Measurements from ENCODE around the gene ALDH1A1. TPM values are rescaled to one million over a fixed set of nuclear protein-coding genes. Genes with fewer than 3 reads are reported as not detected.

Gene ALDH1A1
- polyA plus RNA-seq, 3 donors, result 28.6 to 117 (median 105) TPM

GRCh38 chr9:72952381-72952690, 517 bp downstream of the ALDH1A1 start:
- peaks cover 87% of the 10 kb centered on the region for H3K4me1 Mint-ChIP-seq
- H3K4me2 ChIP-seq (replicated peaks; ENCODE audit: extremely low read depth, low read length, poor library complexity, severe bottlenecking), result peak overlapping the region; percentile 73

More at GRCh38 chr9:72952381-72952690, 517 bp downstream of the ALDH1A1 start:
- peak overlapping the region; percentile 50 to 74 (median 73) for H3K4me3 ChIP-seq (replicated peaks in 1 of 3; ENCODE audit: low read depth in 2 of 3, low read length in 3 of 3)
- peak overlapping the region in 1 of 2 donors; percentile 78 for H3K27ac ChIP-seq (ENCODE audit: low read depth in 1 of 2, low read length in 2 of 2)
- TF ChIP-seq CTCF (IDR thresholded peaks at IDR 0.05), result no peak
- peak overlapping the region; percentile 21 for H2AFZ ChIP-seq (ENCODE audit: insufficient read depth, low read depth, low read length, poor library complexity, severe bottlenecking)
- no CpG with 5 or more reads among the region's 3 CpGs for WGBS (ENCODE audit: insufficient coverage)
- H3K4me1 ChIP-seq (ENCODE audit: control insufficient read depth in 1 of 2, insufficient read depth in 2 of 2, low read length in 2 of 2), result peaks cover 69 to 80% of the 10 kb centered on the region in 2 donors
- peaks cover 4% of the 10 kb centered on the region in 2 donors for H3K36me3 Mint-ChIP-seq
- H3K9ac ChIP-seq (ENCODE audit: insufficient read depth, low read length, poor library complexity, severe bottlenecking), result peak overlapping the region; percentile 35
- no peaks in the 10 kb centered on the region for H3K36me3 ChIP-seq (replicated peaks in 1 of 2; ENCODE audit: control insufficient read depth in 1 of 2, insufficient read depth in 2 of 2, low read length in 2 of 2)
- H3K9me3 ChIP-seq (replicated peaks in 1 of 2; ENCODE audit: control insufficient read depth in 1 of 2, insufficient read depth in 1 of 2, low read length in 2 of 2), result no peaks in the 10 kb centered on the region
- H3K9me3 Mint-ChIP-seq, result peaks cover 7 to 13% (median 9%) of the 10 kb centered on the region in 7 donors
- no peaks in the 10 kb centered on the region for H3K79me2 ChIP-seq (ENCODE audit: insufficient read depth, low read length)
- peak overlapping the region; percentile 81 to 95 (median 88) for H3K27ac Mint-ChIP-seq
- no peaks in the 10 kb centered on the region for H3K27me3 ChIP-seq (ENCODE audit: control insufficient read depth in 2 of 2, insufficient read depth in 2 of 2, low read length in 2 of 2)
- no peaks in the 10 kb centered on the region for H3K27me3 Mint-ChIP-seq (ENCODE audit: low read depth in 3 of 3)
- DNase-seq, result no peak
- peak overlapping the region; percentile 65 to 93 for H3K4me3 Mint-ChIP-seq
- no peaks in the 10 kb centered on the region for H4K20me1 ChIP-seq (ENCODE audit: insufficient read depth, low read length)
- intact Hi-C loops (cut with micrococcal nuclease), result loop anchor here in 1 of 2 donors (10.0 kb wide), 1 partner anchor 212 kb away; no protein-coding TSS in a partner anchor

Data from CD14-positive monocyte (primary cell).